BJ (cell line): Measurements from ENCODE around the gene DSC2. TPM values are rescaled to one million over a fixed set of nuclear protein-coding genes. Genes with fewer than 3 reads are reported as not detected.

Experiments used
- CTCF ChIA-PET: fragments of 350-600 bp; formaldehyde crosslinking; extraction: SDS; loops from one replicate; lab custom pipeline; 2021; ENCODE audit warnings: antibody characterized with exemption, inconsistent platforms; lab: Yijun Ruan, JAX
- POLR2A ChIA-PET: fragments of 300-600 bp; sonication (Branson Sonifier 250); formaldehyde crosslinking; extraction: SDS; loops from one replicate; lab custom pipeline; 2021; ENCODE audit warnings: antibody characterized with exemption; lab: Charles Lee
- DNase-seq: peaks from one replicate; pipeline ENCODE4 v3.0.0-alpha.2; 2011; ENCODE audit warnings: low read depth
- H3K27me3 ChIP-seq: 2 replicates; pipeline ENCODE4 v1.6.0; 2011; ENCODE audit warnings: low read length; ENCODE audit not compliant: control insufficient read depth, insufficient read depth
- H3K36me3 ChIP-seq: 2 replicates; pipeline ENCODE4 v1.5.1; 2011; ENCODE audit warnings: low read length; ENCODE audit not compliant: control insufficient read depth, insufficient read depth
- H3K4me3 ChIP-seq: 2 replicates; pipeline ENCODE4 v1.5.1; 2011; ENCODE audit warnings: low read depth, mild to moderate bottlenecking, control low read depth, low read length
- CTCF ChIP-seq: IDR thresholded peaks from 2 replicates; pipeline ENCODE4 v1.5.1; 2011; ENCODE audit warnings: low read depth, mild to moderate bottlenecking, control low read depth, inconsistent platforms, low read length, moderate library complexity; ENCODE audit not compliant: insufficient read depth
- polyA plus RNA-seq: library from polyadenylated mRNA; depleted of rRNA; stranded (reverse); fragments of >200 nt; gene quantifications from 2 replicates; pipeline ENCODE4 v1.2.3, GENCODE V29; 2011

The DSC2 gene
- polyA plus RNA-seq, 1 experiment: not detected

- no peak for TF ChIP-seq CTCF
- POLR2A ChIA-PET: no interaction called here
These were observed 54.0 kb downstream of the DSC2 start for GRCh38 chr18:31048216-31048615.

GRCh38 chr18:31046916-31047315 lies 55.3 kb downstream of the DSC2 start:
- Histone ChIP-seq H3K27me3 (no peaks in the 10 kb centered on the region), H3K4me3 (no peak overlapping the region), H3K36me3 (no peaks in the 10 kb centered on the region)
- POLR2A ChIA-PET: no interaction called here
- TF ChIP-seq CTCF: no peak
- no peak for DNase-seq
- CTCF ChIA-PET: no interaction called here

More at GRCh38 chr18:31048216-31048615, 54.0 kb downstream of the DSC2 start:
- no peak overlapping the region for H3K4me3 ChIP-seq
- CTCF ChIA-PET: no interaction called here
- no peak for DNase-seq
- no peaks in the 10 kb centered on the region for H3K36me3 ChIP-seq
- H3K27me3 ChIP-seq: no peaks in the 10 kb centered on the region

GRCh38 chr18:31045599-31045998 lies 56.6 kb downstream of the DSC2 start:
- Histone ChIP-seq H3K36me3 (no peaks in the 10 kb centered on the region), H3K4me3 (no peak overlapping the region), H3K27me3 (no peaks in the 10 kb centered on the region)
- DNase-seq: no peak
- TF ChIP-seq CTCF: no peak
- ChIA-PET CTCF (no interaction called here), POLR2A (no interaction called here)

GRCh38 chr18:31044926-31045325 lies 57.3 kb downstream of the DSC2 start:
- ChIA-PET POLR2A (no interaction called here), CTCF (no interaction called here)
- DNase-seq: no peak
- no peaks in the 10 kb centered on the region for H3K27me3 ChIP-seq
- no peak for TF ChIP-seq CTCF
- no peaks in the 10 kb centered on the region for H3K36me3 ChIP-seq
- H3K4me3 ChIP-seq: no peak overlapping the region

- POLR2A ChIA-PET: no interaction called here
- no peak for DNase-seq
These were observed 58.5 kb downstream of the DSC2 start for GRCh38 chr18:31043709-31044108.

More at GRCh38 chr18:31043709-31044108, 58.5 kb downstream of the DSC2 start:
- Histone ChIP-seq H3K27me3 (no peaks in the 10 kb centered on the region), H3K4me3 (no peak overlapping the region), H3K36me3 (no peaks in the 10 kb centered on the region)
- CTCF ChIA-PET: no interaction called here
- TF ChIP-seq CTCF: no peak
